22Rv1 (cell line): ENCODE measurements around the gene STX18.

ENCODE experiments used
- CTCF ChIP-seq: fragments of 450-650 bp; IDR thresholded peaks from 2 replicates; pipeline ENCODE4 v1.5.1; 2017; ENCODE audit warnings: mild to moderate bottlenecking
- ZFX ChIP-seq: fragments of 450-650 bp; IDR thresholded peaks from 2 replicates; pipeline ENCODE4 v1.6.1; 2017; ENCODE audit warnings: antibody characterized with exemption, borderline replicate concordance

- TF ChIP-seq CTCF (no peak), ZFX (no peak)
Observed at GRCh38 chr4:4560642-4561041, 18.8 kb upstream of the STX18 start.
